ENCODE measurements around the gene LMF1. TPM values are rescaled to one million over a fixed set of nuclear protein-coding genes. Genes with fewer than 3 reads are reported as not detected.

The LMF1 gene
- polyA plus RNA-seq, 3 donors = 5.9 to 14.7 (median 10.6) TPM

DNA sequence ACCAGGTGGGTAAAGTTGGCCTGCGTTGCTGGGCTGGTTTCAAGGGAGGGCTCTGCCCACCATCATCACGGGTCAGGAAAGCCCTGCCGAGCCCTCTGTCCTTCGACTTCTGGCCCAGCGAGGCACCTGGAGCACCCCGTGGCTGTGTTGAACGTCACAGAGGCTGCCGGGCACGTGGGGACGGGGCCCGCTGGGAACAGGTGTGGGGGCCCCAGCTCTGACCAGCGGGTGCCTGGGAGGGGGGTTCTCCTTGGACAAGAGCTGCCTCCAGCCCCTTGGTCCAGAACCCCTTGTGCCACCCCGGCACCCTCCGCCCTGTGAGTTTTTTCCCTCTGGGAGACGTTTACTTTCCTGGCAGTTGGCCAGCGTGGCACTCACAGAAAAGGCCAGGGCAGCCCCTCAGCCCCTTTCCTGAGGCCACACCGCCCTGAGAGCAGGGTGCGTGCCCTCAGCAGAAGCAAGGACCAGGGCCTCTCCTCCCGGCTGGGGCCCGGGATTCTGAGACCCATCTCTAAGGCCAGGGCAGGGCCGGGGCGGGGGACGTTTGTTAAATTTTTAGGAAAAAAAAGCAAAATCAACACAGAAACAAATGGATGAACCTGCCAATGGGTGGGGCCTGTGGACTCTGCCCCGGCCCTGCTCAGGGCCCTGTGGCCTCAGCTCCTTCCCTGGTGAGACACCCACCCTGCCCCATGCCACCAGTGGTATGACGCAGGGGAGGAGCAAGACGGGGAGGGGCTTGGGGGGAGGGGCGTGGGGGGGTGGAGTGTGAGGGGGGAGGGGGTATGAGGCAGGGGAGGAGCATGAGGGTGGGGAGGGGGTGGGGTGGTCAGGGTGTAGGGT lies 139.0 kb downstream of the LMF1 start:
- H3K9me3 ChIP-seq (replicated peaks in 1 of 2; ENCODE audit: control insufficient read depth in 1 of 2, insufficient read depth in 1 of 2, low read length in 2 of 2) = peaks cover 16 to 20% of the 10 kb centered on the region in 2 donors
- TF ChIP-seq CTCF (IDR thresholded peaks at IDR 0.05) = no peak
- Mint-ChIP-seq H3K4me3 (no peak overlapping the region), H3K4me1 (peaks cover 1% of the 10 kb centered on the region), H3K27ac (no peak overlapping the region), H3K27me3 (ENCODE audit: low read depth in 3 of 3) (peaks cover 2 to 20% (median 10%) of the 10 kb centered on the region in 3 donors), H3K9me3 (peaks cover 14 to 26% (median 19%) of the 10 kb centered on the region in 7 donors), H3K36me3 (no peaks in the 10 kb centered on the region)
- intact Hi-C loops (cut with micrococcal nuclease) = loop anchor here in 1 of 2 donors (5.0 kb wide), 1 partner anchor 171 kb away; no protein-coding TSS in a partner anchor
- no peak overlapping the region for H3K9ac ChIP-seq (ENCODE audit: insufficient read depth, low read length, poor library complexity, severe bottlenecking)
- H3K4me1 ChIP-seq (ENCODE audit: control insufficient read depth in 1 of 2, insufficient read depth in 2 of 2, low read length in 2 of 2) = no peaks in the 10 kb centered on the region
- H3K27ac ChIP-seq (ENCODE audit: low read depth in 1 of 2, low read length in 2 of 2) = no peak overlapping the region
- no peaks in the 10 kb centered on the region for H3K27me3 ChIP-seq (ENCODE audit: control insufficient read depth in 2 of 2, insufficient read depth in 2 of 2, low read length in 2 of 2)
- DNase-seq = no peak
- no peak overlapping the region for H2AFZ ChIP-seq (ENCODE audit: insufficient read depth, low read depth, low read length, poor library complexity, severe bottlenecking)
- no peaks in the 10 kb centered on the region for H4K20me1 ChIP-seq (ENCODE audit: insufficient read depth, low read length)
- H3K79me2 ChIP-seq (ENCODE audit: insufficient read depth, low read length) = no peaks in the 10 kb centered on the region
- WGBS (ENCODE audit: insufficient coverage) = 67% methylated on average over 19 of the region's 27 CpGs
- no peaks in the 10 kb centered on the region for H3K36me3 ChIP-seq (replicated peaks in 1 of 2; ENCODE audit: control insufficient read depth in 1 of 2, insufficient read depth in 2 of 2, low read length in 2 of 2)
- no peak overlapping the region for H3K4me2 ChIP-seq (replicated peaks; ENCODE audit: extremely low read depth, low read length, poor library complexity, severe bottlenecking)
- no peak overlapping the region for H3K4me3 ChIP-seq (replicated peaks in 1 of 3; ENCODE audit: low read depth in 2 of 3, low read length in 3 of 3)

DNA sequence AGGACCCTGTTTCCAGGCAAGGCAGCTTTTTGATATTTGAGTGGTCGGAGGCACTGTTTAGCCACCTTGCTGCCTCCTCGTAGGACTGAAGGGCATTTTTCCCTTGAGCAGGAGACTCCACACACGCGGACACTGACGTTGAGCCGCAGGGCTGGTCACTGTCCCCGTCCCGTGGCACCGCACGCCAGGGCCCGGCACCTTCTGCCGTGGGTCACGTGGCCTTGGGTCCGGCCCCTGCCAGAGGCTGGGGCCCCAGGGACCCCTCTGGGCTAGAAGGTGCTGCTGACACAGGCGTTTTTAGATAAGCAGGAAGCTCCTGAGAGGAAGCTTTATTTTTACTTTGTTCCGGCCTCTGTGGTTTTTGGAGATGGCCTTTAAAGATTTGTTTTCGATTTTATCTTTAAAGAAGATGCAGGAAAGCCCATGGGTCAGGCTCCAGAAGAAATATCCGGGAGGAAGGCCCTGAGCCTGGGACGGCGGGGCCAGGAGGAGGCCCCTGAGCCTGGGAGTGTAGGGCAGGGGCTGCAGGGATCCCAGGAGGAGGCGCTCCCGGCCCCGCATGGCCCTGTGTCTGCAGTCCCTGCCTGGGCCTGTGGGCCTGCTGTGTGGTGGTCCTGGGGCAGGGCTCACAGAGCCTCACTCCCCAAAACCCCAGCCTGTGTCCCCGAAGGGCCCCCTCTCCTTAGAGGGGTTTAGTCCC lies 139.8 kb downstream of the LMF1 start:
- H2AFZ ChIP-seq (ENCODE audit: insufficient read depth, low read depth, low read length, poor library complexity, severe bottlenecking) = no peak overlapping the region
- Mint-ChIP-seq H3K9me3 (peaks cover 7 to 19% (median 11%) of the 10 kb centered on the region in 7 donors), H3K4me1 (peaks cover 1% of the 10 kb centered on the region), H3K36me3 (no peaks in the 10 kb centered on the region), H3K27ac (no peak overlapping the region), H3K27me3 (ENCODE audit: low read depth in 3 of 3) (peaks cover 4 to 19% (median 8%) of the 10 kb centered on the region in 3 donors), H3K4me3 (no peak overlapping the region)
- no peak overlapping the region for H3K9ac ChIP-seq (ENCODE audit: insufficient read depth, low read length, poor library complexity, severe bottlenecking)
- no peak overlapping the region for H3K27ac ChIP-seq (ENCODE audit: low read depth in 1 of 2, low read length in 2 of 2)
- H4K20me1 ChIP-seq (ENCODE audit: insufficient read depth, low read length) = no peaks in the 10 kb centered on the region
- no peak for DNase-seq
- H3K36me3 ChIP-seq (replicated peaks in 1 of 2; ENCODE audit: control insufficient read depth in 1 of 2, insufficient read depth in 2 of 2, low read length in 2 of 2) = no peaks in the 10 kb centered on the region
- 10% methylated on average over 20 of the region's 24 CpGs for WGBS (ENCODE audit: insufficient coverage)
- no peak overlapping the region for H3K4me2 ChIP-seq (replicated peaks; ENCODE audit: extremely low read depth, low read length, poor library complexity, severe bottlenecking)
- H3K27me3 ChIP-seq (ENCODE audit: control insufficient read depth in 2 of 2, insufficient read depth in 2 of 2, low read length in 2 of 2) = no peaks in the 10 kb centered on the region
- peaks cover 8 to 12% of the 10 kb centered on the region in 2 donors for H3K9me3 ChIP-seq (replicated peaks in 1 of 2; ENCODE audit: control insufficient read depth in 1 of 2, insufficient read depth in 1 of 2, low read length in 2 of 2)
- no peaks in the 10 kb centered on the region for H3K4me1 ChIP-seq (ENCODE audit: control insufficient read depth in 1 of 2, insufficient read depth in 2 of 2, low read length in 2 of 2)
- intact Hi-C loops (cut with micrococcal nuclease) = loop anchor here in 1 of 2 donors (5.0 kb wide), 1 partner anchor 171 kb away; no protein-coding TSS in a partner anchor
- no peak overlapping the region for H3K4me3 ChIP-seq (replicated peaks in 1 of 3; ENCODE audit: low read depth in 2 of 3, low read length in 3 of 3)
- TF ChIP-seq CTCF (IDR thresholded peaks at IDR 0.05) = no peak
- H3K79me2 ChIP-seq (ENCODE audit: insufficient read depth, low read length) = no peaks in the 10 kb centered on the region

All from CD14-positive monocyte (primary cell).